Gastrocnemius medialis (tissue), 4 donors: ENCODE data around the gene ARL14EP. TPM values are rescaled to one million over a fixed set of nuclear protein-coding genes. Genes with fewer than 3 reads are reported as not detected.

Experiments
- ATAC-seq, 2 donors: fragments of 150-250 bp; one replicate each; pipeline ENCODE4 v1.9.1; 2016
- DNase-seq, 2 donors: peaks; one replicate each; pipeline ENCODE4 v3.0.0-alpha.2; 2019
- H3K27ac ChIP-seq, 4 donors: fragments of 200-600 bp; sonication (generic); 1 replicate in 1 of 4; 2 replicates in 3 of 4; pipeline ENCODE4 v1.5.1; 2016 to 2018; ENCODE audit warnings: mild to moderate bottlenecking in 2 of 4, moderate library complexity in 1 of 4
- H3K27me3 ChIP-seq, 3 donors: fragments of 200-600 bp; sonication (generic) in 2 of 3; 1 replicate in 1 of 3; 2 replicates in 2 of 3; pipeline versions ENCODE4 v1.5.1 to v1.6.0; 2016 to 2019; ENCODE audit warnings: mild to moderate bottlenecking in 1 of 3, moderate library complexity in 1 of 3
- H3K36me3 ChIP-seq, 2 donors: fragments of 200-600 bp; sonication (generic) in 1 of 2; one replicate each; pipeline ENCODE4 v1.5.1; 2017 to 2018
- H3K4me1 ChIP-seq, 2 donors: fragments of 200-600 bp; sonication (generic) in 1 of 2; one replicate each; pipeline ENCODE4 v1.5.1; 2016 to 2017; ENCODE audit warnings: mild to moderate bottlenecking in 2 of 2
- H3K4me3 ChIP-seq, 4 donors: fragments of 200-600 bp; sonication (generic) in 3 of 4; 1 replicate in 1 of 4; 2 replicates in 3 of 4; pipeline ENCODE4 v1.5.1; 2016 to 2019; ENCODE audit warnings: mild to moderate bottlenecking in 2 of 4
- H3K9me3 ChIP-seq, 3 donors: fragments of 200-600 bp; sonication (generic) in 2 of 3; 1 replicate in 1 of 3; 2 replicates in 2 of 3; pipeline ENCODE4 v1.5.1; 2016 to 2019
- POLR2A ChIP-seq, 2 donors: fragments of 450-650 bp; IDR thresholded peaks; one replicate each; pipeline ENCODE4 v1.6.1; 2017; ENCODE audit warnings: antibody characterized with exemption in 2 of 2, mild to moderate bottlenecking in 2 of 2, moderate library complexity in 2 of 2
- in situ Hi-C, 4 donors: fragments of 200-750 bp; cut with MboI; loops; one replicate each; pipeline versions ENCODE4 v1.15.0 to v1.8.0; 2017; ENCODE audit warnings: low sequenced_read_pairs in 4 of 4
- intact Hi-C: fragments of 100-400 bp; cut with DNase I; formaldehyde crosslinking; loops from one replicate; pipeline ENCODE4 v1.15.1; 2023; ENCODE audit warnings: low total_unique reads
- total RNA-seq, 4 donors: library from RNA; depleted of rRNA; stranded (reverse); fragments of >200 nt; gene quantifications; one replicate each; pipeline versions ENCODE4 v1.1.0 to v1.2.3, GENCODE V29; 2016
- TF ChIP-seq, protein P1 (sequence below), 5 experiments: fragments of 450-650 bp in 3 of 5; fragments of 200-600 bp in 2 of 5; sonication (generic) in 2 of 5; IDR thresholded peaks in 4 of 5; conservative IDR thresholded peaks in 1 of 5; 1 replicate in 4 of 5; 2 replicates in 1 of 5; pipeline ENCODE4 v1.5.1; 2016 to 2019; ENCODE audit warnings: antibody characterized with exemption in 5 of 5, mild to moderate bottlenecking in 3 of 5, moderate library complexity in 3 of 5

Gene ARL14EP
- total RNA-seq, 4 donors from 2014 or later, result 10.3 to 26.1 (median 14.1) TPM

DNA sequence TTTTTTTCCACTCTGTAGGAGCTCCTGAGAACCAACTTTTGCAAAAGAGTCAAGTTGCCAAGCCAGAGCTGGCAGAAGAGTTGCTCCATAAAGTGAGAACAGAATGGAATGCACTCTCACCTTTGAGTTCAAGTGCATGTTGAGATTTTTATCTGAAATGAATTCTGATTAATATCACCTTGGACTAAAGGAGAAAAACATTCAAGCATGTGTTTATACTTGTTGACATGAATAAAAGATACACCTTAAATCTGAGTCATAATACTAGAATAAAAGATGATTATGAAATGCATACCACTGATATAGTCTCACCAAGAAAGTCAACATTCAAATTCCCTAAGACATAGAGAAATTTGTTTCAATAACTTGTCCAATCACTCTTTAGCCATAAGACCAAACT lies 37.8 kb downstream of the ARL14EP start:
- no peak for TF ChIP-seq POLR2A (IDR thresholded peaks at IDR 0.05)
- TF ChIP-seq, protein P1, sequence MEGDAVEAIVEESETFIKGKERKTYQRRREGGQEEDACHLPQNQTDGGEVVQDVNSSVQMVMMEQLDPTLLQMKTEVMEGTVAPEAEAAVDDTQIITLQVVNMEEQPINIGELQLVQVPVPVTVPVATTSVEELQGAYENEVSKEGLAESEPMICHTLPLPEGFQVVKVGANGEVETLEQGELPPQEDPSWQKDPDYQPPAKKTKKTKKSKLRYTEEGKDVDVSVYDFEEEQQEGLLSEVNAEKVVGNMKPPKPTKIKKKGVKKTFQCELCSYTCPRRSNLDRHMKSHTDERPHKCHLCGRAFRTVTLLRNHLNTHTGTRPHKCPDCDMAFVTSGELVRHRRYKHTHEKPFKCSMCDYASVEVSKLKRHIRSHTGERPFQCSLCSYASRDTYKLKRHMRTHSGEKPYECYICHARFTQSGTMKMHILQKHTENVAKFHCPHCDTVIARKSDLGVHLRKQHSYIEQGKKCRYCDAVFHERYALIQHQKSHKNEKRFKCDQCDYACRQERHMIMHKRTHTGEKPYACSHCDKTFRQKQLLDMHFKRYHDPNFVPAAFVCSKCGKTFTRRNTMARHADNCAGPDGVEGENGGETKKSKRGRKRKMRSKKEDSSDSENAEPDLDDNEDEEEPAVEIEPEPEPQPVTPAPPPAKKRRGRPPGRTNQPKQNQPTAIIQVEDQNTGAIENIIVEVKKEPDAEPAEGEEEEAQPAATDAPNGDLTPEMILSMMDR (IDR thresholded peaks at IDR 0.05 in 4 of 5, conservative IDR thresholded peaks at IDR 0.05 in 1 of 5), result no peak
- ATAC-seq, result no peak
- Histone ChIP-seq H3K27ac (no peak overlapping the region), H3K36me3 (no peaks in the 10 kb centered on the region), H3K27me3 (no peaks in the 10 kb centered on the region), H3K4me1 (no peaks in the 10 kb centered on the region), H3K4me3 (no peak overlapping the region), H3K9me3 (no peaks in the 10 kb centered on the region)
- intact Hi-C loops (no loop called here), in situ Hi-C loops (loop anchor here in 1 of 4 donors (10.0 kb wide), 1 partner anchor 484 kb away; no protein-coding TSS in a partner anchor)
- DNase-seq, result no peak

DNA sequence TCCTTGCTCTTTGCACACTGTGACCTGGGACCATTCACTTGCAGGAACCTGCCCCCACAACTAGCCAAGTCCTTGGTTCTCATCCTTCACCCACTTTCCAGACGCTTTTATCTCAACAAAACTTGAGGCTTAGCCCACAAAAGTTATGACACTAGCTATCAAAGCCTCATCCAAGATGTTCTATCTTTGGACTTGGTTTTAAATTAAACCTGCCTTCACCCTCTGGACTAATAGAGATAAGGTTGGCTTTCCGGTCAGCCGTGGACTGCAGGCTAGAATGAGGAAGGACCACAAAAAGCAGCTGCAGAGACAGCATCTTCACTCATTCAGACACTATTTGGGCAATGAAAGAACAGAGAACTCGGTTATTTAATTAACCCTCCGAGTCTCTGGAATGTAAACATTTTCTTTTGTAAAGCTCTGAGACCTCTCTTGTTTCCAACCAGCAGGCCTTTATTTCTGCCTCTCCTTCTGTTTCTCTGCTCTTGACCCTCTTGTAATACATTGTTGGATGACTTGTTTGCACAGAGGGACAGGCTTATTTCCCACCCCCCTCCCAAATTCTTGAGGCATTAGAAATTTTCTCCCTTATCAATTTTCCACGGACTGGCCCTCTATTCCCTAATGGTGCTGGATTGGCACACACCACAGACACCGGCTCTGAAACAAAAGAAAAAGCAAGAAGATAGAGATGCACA lies 41.4 kb downstream of the ARL14EP start:
- intact Hi-C loops, result no loop called here
- H3K27me3 ChIP-seq, result no peaks in the 10 kb centered on the region

DNA sequence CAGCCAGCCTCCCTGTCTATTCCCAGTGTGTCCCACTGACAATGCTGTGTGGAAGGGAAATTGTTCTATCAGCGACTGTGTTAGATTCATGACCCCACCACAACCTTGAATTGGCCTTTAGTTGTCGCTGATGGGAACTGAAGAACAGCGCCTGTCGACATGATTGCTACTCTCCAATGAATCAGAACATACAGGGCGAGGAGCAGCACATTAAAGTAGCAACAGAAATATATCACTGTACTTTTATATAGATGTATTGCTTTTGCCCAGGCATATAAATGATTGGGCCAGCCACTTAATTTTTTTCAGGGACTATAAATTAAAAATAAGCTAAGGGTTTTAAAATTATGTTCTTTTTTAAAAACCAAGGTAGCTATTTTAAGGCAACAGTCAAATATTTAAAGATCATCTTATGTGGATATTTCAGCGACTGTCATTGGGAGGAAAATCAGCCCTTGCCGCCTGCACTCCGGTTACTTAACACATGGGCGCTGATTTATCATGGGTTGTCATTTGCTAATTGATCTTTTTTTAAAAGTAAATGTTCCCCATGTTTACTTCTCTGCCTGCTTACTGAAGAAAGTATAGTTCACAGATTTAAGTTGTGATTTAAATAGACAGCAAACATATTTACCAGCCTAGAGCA lies 42.1 kb downstream of the ARL14EP start:
- intact Hi-C loops, result no loop called here
- Histone ChIP-seq H3K27ac (no peak overlapping the region), H3K27me3 (no peaks in the 10 kb centered on the region), H3K4me3 (no peak overlapping the region), H3K9me3 (no peaks in the 10 kb centered on the region), H3K4me1 (no peaks in the 10 kb centered on the region), H3K36me3 (no peaks in the 10 kb centered on the region)
- TF ChIP-seq, protein P1 (IDR thresholded peaks at IDR 0.05 in 4 of 5, conservative IDR thresholded peaks at IDR 0.05 in 1 of 5), result no peak
- no peak for TF ChIP-seq POLR2A (IDR thresholded peaks at IDR 0.05)
- no peak for DNase-seq
- no peak for ATAC-seq
- in situ Hi-C loops, result loop anchor here in 1 of 4 donors (10.0 kb wide), 1 partner anchor 480 kb away; no protein-coding TSS in a partner anchor

More for the DNA sequence above, 41.4 kb downstream of the ARL14EP start:
- H3K4me1 ChIP-seq, result no peaks in the 10 kb centered on the region
- no peak for ATAC-seq
- H3K36me3 ChIP-seq, result no peaks in the 10 kb centered on the region
- TF ChIP-seq, protein P1 (IDR thresholded peaks at IDR 0.05 in 4 of 5, conservative IDR thresholded peaks at IDR 0.05 in 1 of 5), result no peak
- TF ChIP-seq POLR2A (IDR thresholded peaks at IDR 0.05), result no peak
- H3K27ac ChIP-seq, result no peak overlapping the region
- no peak overlapping the region for H3K4me3 ChIP-seq
- in situ Hi-C loops, result loop anchor here in 1 of 4 donors (10.0 kb wide), 1 partner anchor 481 kb away; no protein-coding TSS in a partner anchor
- DNase-seq, result no peak
- no peaks in the 10 kb centered on the region for H3K9me3 ChIP-seq

DNA sequence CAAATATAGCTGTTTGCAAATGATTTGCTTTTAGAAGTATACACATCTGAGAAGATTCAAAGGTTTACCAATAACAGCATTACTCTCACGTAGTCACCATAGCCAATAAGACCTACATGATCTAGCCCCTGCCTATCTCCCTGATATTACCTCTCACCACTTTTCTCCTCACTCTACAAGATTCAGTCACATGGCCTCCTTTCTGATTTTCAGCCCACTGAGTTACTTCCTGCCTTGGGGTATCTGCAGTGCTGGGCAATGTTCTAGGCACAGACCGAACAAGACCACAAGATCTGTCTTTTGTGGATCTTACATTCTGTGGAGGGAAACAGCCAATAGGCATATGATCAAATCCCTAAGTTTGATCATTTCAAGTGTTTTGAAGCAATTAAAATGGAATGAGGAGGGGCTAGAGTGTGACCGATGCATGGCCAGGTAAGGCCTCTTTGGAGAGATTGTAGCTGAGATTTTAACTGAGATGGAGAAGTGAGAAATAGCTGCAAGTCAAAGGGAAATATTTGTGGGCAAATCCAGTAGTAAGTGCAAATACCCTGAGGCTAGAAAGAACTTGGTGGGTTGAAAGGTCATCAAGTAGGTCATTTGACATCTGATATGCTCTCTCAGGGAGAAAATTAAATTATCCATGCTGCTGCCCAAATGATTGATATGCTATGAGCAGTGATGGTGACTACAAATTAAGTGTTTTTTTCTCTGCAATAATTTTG lies 43.1 kb downstream of the ARL14EP start:
- DNase-seq, result no peak
- TF ChIP-seq, protein P1 (IDR thresholded peaks at IDR 0.05 in 4 of 5, conservative IDR thresholded peaks at IDR 0.05 in 1 of 5), result no peak
- TF ChIP-seq POLR2A (IDR thresholded peaks at IDR 0.05), result no peak
- Histone ChIP-seq H3K27me3 (no peaks in the 10 kb centered on the region), H3K36me3 (no peaks in the 10 kb centered on the region), H3K4me1 (no peaks in the 10 kb centered on the region), H3K27ac (no peak overlapping the region), H3K4me3 (no peak overlapping the region), H3K9me3 (no peaks in the 10 kb centered on the region)
- in situ Hi-C loops (loop anchor here in 1 of 4 donors (10.0 kb wide), 1 partner anchor 479 kb away; no protein-coding TSS in a partner anchor), intact Hi-C loops (no loop called here)
- no peak for ATAC-seq
